ENCODE measurements around the gene LRRC23.
"Not testable (repeated sequence)": the region's sequence is repeated elsewhere in the genome, so short reads cannot be mapped to it uniquely, and the experiment has no call there.

Gene LRRC23

GRCh38 chr12:6904280-6905276 lies at the start of gene LRRC23:
TSS of gene LRRC23 (plus strand) at chr12:6904822. CDS start at chr12:6905634, 812 bp downstream.
- DNase-seq (ENCODE audit: extremely low read depth in 1 of 2, low read depth in 1 of 2) = peak; percentile 93 to 98

GRCh38 chr12:6855322-6855721 lies 49.3 kb upstream of the LRRC23 start:
- no peak for DNase-seq (ENCODE audit: extremely low read depth in 1 of 2, low read depth in 1 of 2)

GRCh38 chr12:6858799-6859198 lies 45.8 kb upstream of the LRRC23 start:
- no peak for DNase-seq (ENCODE audit: extremely low read depth in 1 of 2, low read depth in 1 of 2)

GRCh38 chr12:6860116-6860515 lies 44.5 kb upstream of the LRRC23 start:
- DNase-seq (ENCODE audit: extremely low read depth in 1 of 2, low read depth in 1 of 2) = no peak

GRCh38 chr12:6860942-6861341 lies 43.7 kb upstream of the LRRC23 start:
- DNase-seq (ENCODE audit: extremely low read depth in 1 of 2, low read depth in 1 of 2) = no peak

- no peak for DNase-seq (ENCODE audit: extremely low read depth in 1 of 2, low read depth in 1 of 2)
These were observed 43.2 kb upstream of the LRRC23 start for GRCh38 chr12:6861391-6861790.

- no peak for DNase-seq (ENCODE audit: extremely low read depth in 1 of 2, low read depth in 1 of 2)
These were observed 41.6 kb upstream of the LRRC23 start for GRCh38 chr12:6863033-6863432.

GRCh38 chr12:6863586-6864321 lies 40.9 kb upstream of the LRRC23 start:
- no peak for DNase-seq (ENCODE audit: extremely low read depth in 1 of 2, low read depth in 1 of 2)

- not testable (repeated sequence) for DNase-seq (ENCODE audit: extremely low read depth in 1 of 2, low read depth in 1 of 2)
These were observed 39.3 kb upstream of the LRRC23 start for GRCh38 chr12:6865307-6865706.

- no peak for DNase-seq (ENCODE audit: extremely low read depth in 1 of 2, low read depth in 1 of 2)
These were observed 38.3 kb upstream of the LRRC23 start for GRCh38 chr12:6866163-6866919.

GRCh38 chr12:6866920-6867412 lies 37.7 kb upstream of the LRRC23 start:
- no peak for DNase-seq (ENCODE audit: extremely low read depth in 1 of 2, low read depth in 1 of 2)

- DNase-seq (ENCODE audit: extremely low read depth in 1 of 2, low read depth in 1 of 2) = peak; percentile 67 to 70
These were observed 37.0 kb upstream of the LRRC23 start, which contains the start of gene TPI1 for GRCh38 chr12:6867413-6868210. TSS of gene TPI1 (plus strand) at chr12:6867531. CDS start at chr12:6867567, 36 bp downstream.

GRCh38 chr12:6868211-6869048 lies 36.2 kb upstream of the LRRC23 start:
- DNase-seq (ENCODE audit: extremely low read depth in 1 of 2, low read depth in 1 of 2) = no peak

- peak in 1 of 2 donors; percentile 70 for DNase-seq (ENCODE audit: extremely low read depth in 1 of 2, low read depth in 1 of 2)
These were observed 35.3 kb upstream of the LRRC23 start for GRCh38 chr12:6869049-6870021.

GRCh38 chr12:6870304-6870703 lies 34.3 kb upstream of the LRRC23 start:
- not testable (repeated sequence) for DNase-seq (ENCODE audit: extremely low read depth in 1 of 2, low read depth in 1 of 2)

GRCh38 chr12:6871052-6871957 lies 33.3 kb upstream of the LRRC23 start:
- DNase-seq (ENCODE audit: extremely low read depth in 1 of 2, low read depth in 1 of 2) = peak in 1 of 2 donors; percentile 38
